ENCODE results near the gene CGREF1. TPM values are rescaled to one million over a fixed set of nuclear protein-coding genes. Genes with fewer than 3 reads are reported as not detected.
"Not testable (repeated sequence)": the region's sequence is repeated elsewhere in the genome, so short reads cannot be mapped to it uniquely, and the experiment has no call there.

The CGREF1 gene
- total RNA-seq, 1 experiment from 2014 or later = 3.1 TPM

DNA sequence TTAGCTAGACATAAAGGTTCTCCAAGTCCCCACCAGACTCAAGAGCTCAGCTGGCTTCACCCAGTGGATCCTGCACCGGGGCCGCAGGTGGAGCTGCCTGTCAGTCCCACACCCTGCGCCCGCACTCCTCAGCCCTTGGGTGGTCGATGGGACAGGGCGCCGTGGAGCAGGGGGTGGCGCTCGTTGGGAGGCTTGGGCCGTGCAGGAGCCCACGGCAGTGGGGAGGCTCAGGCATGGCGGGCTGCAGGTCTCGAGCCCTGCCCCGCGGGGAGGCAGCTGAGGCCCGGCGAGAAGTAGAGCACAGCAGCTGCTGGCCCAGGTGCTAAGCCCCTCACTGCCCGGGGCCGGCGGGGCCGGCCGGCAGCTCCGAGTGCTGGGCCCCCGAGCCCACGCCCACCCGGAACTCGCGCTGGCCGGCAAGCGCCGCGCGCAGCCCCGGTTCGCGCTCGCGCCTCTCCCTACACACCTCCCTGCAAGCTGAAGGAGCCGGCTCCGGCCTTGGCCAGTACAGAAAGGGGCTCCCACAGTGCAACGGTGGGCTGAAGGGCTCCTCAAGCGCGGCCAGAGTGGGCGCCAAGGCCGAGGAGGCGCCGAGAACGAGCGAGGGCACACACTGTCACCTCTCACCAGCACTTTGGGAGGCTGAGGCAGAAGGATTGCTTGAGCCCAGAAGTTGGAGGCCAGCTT is 7.4 kb downstream of the CGREF1 start:
- H3K36me3 ChIP-seq; H3K4me1 ChIP-seq (replicated peaks): not testable (repeated sequence)

DNA sequence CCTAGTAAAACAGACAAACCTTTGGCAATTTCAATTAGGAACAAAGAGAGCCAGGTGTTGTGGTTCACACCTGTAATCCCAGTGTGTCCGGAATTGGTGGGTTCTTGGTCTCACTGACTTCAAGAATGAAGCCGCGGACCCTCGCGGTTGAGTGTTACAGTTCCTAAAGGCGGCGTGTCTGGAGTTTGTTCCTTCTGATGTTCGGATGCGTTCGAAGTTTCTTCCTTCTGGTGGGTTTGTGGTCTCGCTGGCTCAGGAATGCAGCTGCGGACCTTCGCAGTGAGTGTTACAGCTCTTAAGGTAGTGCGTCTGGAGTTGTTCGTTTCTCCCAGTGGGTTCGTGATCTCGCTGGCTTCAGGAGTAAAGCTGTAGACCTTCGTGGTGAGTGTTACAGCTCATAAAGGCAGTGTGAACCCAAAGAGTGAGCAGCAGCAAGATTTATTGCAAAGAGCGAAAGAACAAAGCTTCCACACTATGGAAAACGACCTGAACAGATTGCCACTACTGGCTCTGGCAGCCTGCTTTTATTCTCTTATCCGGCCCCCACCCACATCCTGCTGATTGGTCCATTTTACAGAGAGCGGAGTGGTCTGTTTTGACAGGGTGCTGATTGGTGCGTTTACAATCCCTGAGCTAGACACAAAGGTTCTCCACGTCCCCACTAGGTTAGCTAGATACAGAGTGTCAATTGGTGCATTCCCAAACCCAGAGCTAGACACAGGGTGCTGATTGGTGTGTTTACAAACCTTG is 8.2 kb downstream of the CGREF1 start:
- not testable (repeated sequence) for H3K27ac ChIP-seq; DNase-seq (ENCODE audit: low read depth in 1 of 2, low spot score in 2 of 2); H3K4me3 ChIP-seq; H3K4me1 ChIP-seq (replicated peaks); H3K9me3 ChIP-seq (replicated peaks); H3K36me3 ChIP-seq; H3K27me3 ChIP-seq (replicated peaks)

More for the DNA sequence above, 7.4 kb downstream of the CGREF1 start:
- DNase-seq (ENCODE audit: low read depth in 1 of 2, low spot score in 2 of 2); H3K27me3 ChIP-seq (replicated peaks); H3K27ac ChIP-seq; H3K4me3 ChIP-seq; H3K9me3 ChIP-seq (replicated peaks): not testable (repeated sequence)

DNA sequence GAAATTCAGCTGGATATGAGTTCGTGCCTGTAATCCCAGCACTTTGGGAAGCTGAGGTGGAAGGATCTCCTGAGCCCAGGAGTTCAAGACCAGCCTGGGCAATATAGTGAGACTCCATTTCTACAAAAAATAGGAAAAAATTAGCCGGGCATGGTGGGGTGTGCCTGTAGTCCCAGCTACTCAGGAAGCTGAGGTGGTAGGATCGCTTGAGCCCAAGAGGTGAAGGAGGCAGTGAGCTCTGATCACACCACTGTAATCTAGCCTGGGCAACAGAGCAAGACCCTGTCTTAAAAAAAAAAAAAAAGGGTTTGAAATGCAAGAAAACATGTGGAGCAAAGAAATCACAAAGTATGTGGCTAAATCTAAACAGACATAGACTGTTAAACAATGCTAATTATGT is 9.8 kb downstream of the CGREF1 start:
- H3K9me3 ChIP-seq (replicated peaks) = no peaks in the 10 kb centered on the region; the same call in 1 of the 2 replicates

DNA sequence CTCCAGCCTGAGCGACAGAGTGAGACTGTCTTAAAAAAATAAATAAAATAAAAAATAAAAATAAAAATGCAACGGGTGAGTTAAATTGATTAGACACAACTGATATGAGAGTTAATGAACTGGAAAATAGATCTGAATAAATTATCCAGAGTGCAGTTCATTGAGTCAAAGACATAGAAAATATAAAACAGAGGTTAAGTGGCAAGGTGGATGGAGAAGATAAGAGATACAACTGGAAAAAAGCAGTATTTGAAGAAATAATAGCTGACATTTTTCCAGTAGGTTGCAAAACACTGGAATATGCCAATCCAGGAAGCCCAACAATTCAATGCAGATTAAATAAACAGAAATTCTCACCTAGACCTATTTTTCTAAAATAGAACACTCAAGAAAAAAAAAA is 10.7 kb downstream of the CGREF1 start:
- H3K4me3 ChIP-seq = no peak overlapping the region
- no peaks in the 10 kb centered on the region for H3K4me1 ChIP-seq (replicated peaks)
- H3K27me3 ChIP-seq (replicated peaks) = no peaks in the 10 kb centered on the region
- H3K9me3 ChIP-seq (replicated peaks) = no peaks in the 10 kb centered on the region; the same call in 1 of the 2 replicates
- DNase-seq (ENCODE audit: low read depth in 1 of 2, low spot score in 2 of 2) = no peak
- H3K27ac ChIP-seq = no peak overlapping the region
- H3K36me3 ChIP-seq = no peaks in the 10 kb centered on the region

More for the DNA sequence above, 9.8 kb downstream of the CGREF1 start:
- no peak for DNase-seq (ENCODE audit: low read depth in 1 of 2, low spot score in 2 of 2)
- Histone ChIP-seq H3K36me3 (no peaks in the 10 kb centered on the region), H3K27me3 (replicated peaks) (no peaks in the 10 kb centered on the region), H3K27ac (no peak overlapping the region), H3K4me1 (replicated peaks) (no peaks in the 10 kb centered on the region), H3K4me3 (no peak overlapping the region)

DNA sequence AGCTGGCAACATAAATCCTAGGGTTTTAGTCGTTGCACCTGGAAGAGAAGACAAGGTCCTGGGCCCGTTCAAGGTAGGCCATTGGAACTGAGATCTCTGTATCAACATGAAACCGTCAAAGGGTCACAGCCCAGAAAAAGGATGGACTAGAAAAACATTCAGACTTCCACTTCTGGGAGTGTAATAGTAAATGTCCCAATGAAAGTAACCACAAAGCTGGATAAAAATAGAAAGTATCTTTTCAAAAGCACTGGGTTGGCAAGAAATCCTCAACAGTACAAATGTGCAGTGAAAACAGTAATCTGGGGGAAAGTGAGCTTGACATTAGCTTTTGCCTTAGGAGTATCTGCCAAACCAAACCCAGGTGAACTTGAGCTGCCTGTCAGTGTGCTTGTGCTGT is 12.9 kb downstream of the CGREF1 start:
- Histone ChIP-seq H3K27ac (no peak overlapping the region), H3K4me1 (replicated peaks) (no peaks in the 10 kb centered on the region), H3K27me3 (replicated peaks) (no peaks in the 10 kb centered on the region), H3K4me3 (no peak overlapping the region), H3K9me3 (replicated peaks) (no peaks in the 10 kb centered on the region; the same call in 1 of the 2 replicates), H3K36me3 (no peaks in the 10 kb centered on the region)
- DNase-seq (ENCODE audit: low read depth in 1 of 2, low spot score in 2 of 2) = no peak

DNA sequence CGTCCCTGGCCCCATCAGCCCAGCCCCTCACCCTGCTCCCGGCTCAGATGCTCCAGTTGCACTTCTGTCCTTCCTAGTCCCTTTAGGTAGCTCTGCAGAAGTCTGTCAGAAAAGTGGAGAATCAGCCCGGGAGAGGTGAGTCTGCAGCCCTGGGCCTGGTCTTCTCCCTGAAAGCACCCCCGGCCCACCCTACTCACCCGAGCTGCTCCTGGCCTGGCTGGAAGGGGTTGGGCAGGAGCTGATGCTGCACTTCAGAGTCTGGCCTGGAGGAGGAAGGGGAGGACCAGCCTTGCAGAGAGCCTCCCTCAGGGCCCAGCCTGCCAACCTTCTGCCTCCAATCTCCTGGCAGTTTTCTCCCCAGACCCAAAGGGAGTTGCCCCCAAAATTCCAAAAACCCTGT is 16.6 kb downstream of the CGREF1 start:
- H3K9me3 ChIP-seq (replicated peaks) = no peaks in the 10 kb centered on the region; the same call in 1 of the 2 replicates
- no peak for DNase-seq (ENCODE audit: low read depth in 1 of 2, low spot score in 2 of 2)
- no peaks in the 10 kb centered on the region for H3K4me1 ChIP-seq (replicated peaks)
- H3K4me3 ChIP-seq = no peak overlapping the region
- no peaks in the 10 kb centered on the region for H3K27me3 ChIP-seq (replicated peaks)
- no peak overlapping the region for H3K27ac ChIP-seq
- H3K36me3 ChIP-seq = no peaks in the 10 kb centered on the region

DNA sequence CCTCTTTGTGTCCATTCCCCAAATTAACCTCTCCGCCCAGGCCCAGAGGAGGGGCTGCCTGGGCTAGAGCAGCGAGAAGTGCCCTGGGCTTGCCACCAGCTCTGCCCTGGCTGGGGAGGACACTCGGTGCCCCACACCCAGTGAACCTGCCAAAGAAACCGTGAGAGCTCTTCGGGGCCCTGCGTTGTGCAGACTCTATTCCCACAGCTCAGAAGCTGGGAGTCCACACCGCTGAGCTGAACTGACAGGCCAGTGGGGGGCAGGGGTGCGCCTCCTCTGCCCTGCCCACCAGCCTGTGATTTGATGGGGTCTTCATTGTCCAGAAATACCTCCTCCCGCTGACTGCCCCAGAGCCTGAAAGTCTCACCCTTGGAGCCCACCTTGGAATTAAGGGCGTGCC is 18.9 kb downstream of the CGREF1 start:
- Histone ChIP-seq H3K36me3 (no peaks in the 10 kb centered on the region), H3K4me3 (no peak overlapping the region), H3K9me3 (replicated peaks) (no peaks in the 10 kb centered on the region), H3K4me1 (replicated peaks) (peaks cover 4% of the 10 kb centered on the region), H3K27ac (no peak overlapping the region), H3K27me3 (replicated peaks) (no peaks in the 10 kb centered on the region)
- DNase-seq (ENCODE audit: low read depth in 1 of 2, low spot score in 2 of 2) = no peak

DNA sequence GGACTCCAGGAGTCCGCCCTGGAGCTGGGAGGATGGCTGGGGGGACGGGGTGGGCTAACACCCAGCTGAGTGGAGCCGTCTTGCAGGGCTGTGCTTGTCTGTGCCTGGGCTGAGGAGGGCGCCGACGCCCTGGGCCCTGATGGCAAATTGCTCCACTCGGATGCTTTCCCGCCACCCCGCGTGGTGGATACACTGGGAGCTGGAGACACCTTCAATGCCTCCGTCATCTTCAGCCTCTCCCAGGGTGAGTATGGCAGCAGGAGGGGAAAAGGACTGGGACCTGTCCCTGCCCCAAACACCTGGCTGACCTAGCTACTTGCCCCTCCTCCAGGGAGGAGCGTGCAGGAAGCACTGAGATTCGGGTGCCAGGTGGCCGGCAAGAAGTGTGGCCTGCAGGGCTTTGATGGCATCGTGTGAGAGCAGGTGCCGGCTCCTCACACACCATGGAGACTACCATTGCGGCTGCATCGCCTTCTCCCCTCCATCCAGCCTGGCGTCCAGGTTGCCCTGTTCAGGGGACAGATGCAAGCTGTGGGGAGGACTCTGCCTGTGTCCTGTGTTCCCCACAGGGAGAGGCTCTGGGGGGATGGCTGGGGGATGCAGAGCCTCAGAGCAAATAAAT is 19.5 kb downstream of the CGREF1 start:
- Histone ChIP-seq H3K27me3 (replicated peaks) (no peaks in the 10 kb centered on the region), H3K4me1 (replicated peaks) (peaks cover 4% of the 10 kb centered on the region), H3K4me3 (no peak overlapping the region), H3K27ac (no peak overlapping the region), H3K9me3 (replicated peaks) (no peaks in the 10 kb centered on the region), H3K36me3 (no peaks in the 10 kb centered on the region)
- DNase-seq (ENCODE audit: low read depth in 1 of 2, low spot score in 2 of 2) = no peak

DNA sequence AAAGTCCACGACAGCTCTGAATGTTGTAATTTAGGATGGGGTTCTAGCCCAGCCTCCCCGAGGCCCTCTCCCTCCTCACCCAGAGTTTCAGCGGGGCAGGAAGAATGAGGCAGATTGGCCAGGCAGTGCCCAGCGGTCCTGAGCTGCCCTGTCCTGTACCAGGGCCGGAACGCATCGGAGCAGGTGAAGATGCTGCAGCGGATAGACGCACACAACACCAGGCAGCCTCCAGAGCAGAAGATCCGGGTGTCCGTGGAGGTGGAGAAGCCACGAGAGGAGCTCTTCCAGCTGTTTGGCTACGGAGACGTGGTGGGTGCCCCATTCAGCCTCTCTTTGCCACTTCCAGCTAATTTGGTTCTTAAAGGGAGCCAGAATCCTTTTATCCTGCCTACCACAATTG is 21.6 kb downstream of the CGREF1 start:
- no peak for DNase-seq (ENCODE audit: low read depth in 1 of 2, low spot score in 2 of 2)
- Histone ChIP-seq H3K4me3 (no peak overlapping the region), H3K36me3 (no peaks in the 10 kb centered on the region), H3K4me1 (replicated peaks) (peaks cover 4% of the 10 kb centered on the region), H3K9me3 (replicated peaks) (no peaks in the 10 kb centered on the region), H3K27ac (no peak overlapping the region), H3K27me3 (replicated peaks) (no peaks in the 10 kb centered on the region)

DNA sequence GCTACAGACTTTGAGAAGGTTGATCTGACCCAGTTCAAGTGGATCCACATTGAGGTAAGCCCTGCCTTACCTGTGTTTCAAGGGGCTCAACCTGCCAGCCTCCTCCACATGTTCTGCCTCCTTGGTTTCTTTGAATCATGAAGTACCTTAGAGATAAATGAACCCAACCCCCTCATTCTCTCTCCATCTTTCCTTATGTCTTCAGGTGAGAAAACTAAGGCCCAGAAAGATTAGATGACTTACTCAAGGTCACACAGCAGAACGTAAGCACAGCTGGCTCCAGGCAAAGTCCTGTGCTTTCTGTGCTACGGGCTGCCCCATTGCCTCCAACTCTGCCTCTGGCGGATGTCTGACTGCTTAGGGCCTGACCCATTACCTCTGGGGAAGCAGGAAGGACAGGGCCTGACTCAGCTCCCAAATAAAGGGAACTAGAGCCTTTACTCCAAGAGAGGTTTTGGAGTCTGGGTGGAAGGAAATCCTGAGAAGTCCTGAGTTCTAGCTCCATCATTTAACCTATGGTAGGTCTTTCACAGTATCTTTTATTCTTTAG is 22.1 kb downstream of the CGREF1 start:
- no peaks in the 10 kb centered on the region for H3K27me3 ChIP-seq (replicated peaks)
- no peaks in the 10 kb centered on the region for H3K9me3 ChIP-seq (replicated peaks)
- peaks cover 4% of the 10 kb centered on the region for H3K4me1 ChIP-seq (replicated peaks)
- H3K4me3 ChIP-seq = no peak overlapping the region
- no peak overlapping the region for H3K27ac ChIP-seq
- DNase-seq (ENCODE audit: low read depth in 1 of 2, low spot score in 2 of 2) = no peak
- H3K36me3 ChIP-seq = no peaks in the 10 kb centered on the region

DNA sequence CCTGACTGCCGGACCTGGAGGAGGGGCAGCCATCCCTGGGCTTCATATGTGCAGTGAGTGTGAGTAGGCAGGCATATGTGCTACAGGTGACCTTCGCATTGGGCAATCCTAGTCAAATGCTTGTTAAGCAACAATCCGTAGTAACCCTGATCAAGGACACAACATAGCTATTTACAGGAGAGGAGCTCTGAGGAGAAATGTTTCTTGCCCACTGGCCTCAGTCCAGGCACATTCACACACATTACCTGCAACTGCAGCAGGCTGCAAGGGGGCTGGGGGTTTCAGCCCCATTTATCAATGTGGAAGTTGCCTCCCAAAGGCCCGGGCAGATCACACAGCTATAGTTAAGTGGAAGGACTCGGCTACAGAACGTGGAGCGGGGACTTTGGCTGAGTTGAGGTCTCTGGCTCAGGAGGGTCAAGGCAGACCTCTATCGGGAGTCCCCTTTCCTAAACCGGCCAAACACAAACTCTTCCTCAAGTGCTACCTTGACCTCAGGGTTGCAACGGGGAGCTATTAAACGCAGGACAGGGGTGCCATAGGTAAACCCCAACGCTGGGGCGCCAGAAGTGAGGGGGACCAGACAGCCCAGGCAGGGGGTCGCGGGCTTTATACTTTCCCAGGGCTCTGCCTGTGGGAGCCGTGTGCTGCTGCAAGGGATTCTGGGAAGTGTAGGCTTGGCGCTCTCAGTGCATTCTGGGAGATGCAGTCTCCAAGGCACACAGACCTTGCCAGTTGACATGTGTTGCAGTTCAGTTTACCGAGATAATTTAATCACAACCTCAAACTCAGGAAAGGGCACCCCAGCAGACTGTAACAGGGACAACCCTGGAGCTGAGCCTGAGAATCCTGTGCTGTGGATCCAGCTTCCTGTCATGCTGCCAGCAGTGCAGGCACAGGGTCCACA is 22.9 kb downstream of the CGREF1 start:
- Histone ChIP-seq H3K27me3 (replicated peaks) (no peaks in the 10 kb centered on the region), H3K9me3 (replicated peaks) (no peaks in the 10 kb centered on the region), H3K4me3 (no peak overlapping the region), H3K36me3 (no peaks in the 10 kb centered on the region), H3K27ac (no peak overlapping the region), H3K4me1 (replicated peaks) (peaks cover 4% of the 10 kb centered on the region)
- no peak for DNase-seq (ENCODE audit: low read depth in 1 of 2, low spot score in 2 of 2)

DNA sequence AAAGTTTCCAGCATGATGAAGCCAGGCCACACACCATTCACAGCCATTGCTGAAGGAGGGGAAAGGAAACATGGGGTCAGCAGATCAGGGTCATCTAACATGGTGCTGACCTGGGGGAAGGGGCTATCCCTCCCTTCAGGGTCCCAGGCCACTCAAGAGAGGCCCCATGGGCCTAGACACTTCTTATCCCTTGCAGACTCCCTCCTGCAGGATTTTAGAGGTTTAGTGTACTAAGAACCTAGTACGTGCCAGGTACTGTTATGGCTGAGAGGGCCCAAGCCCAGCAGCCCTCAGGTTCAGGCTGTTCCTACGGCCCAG is 23.5 kb downstream of the CGREF1 start:
- no peak for DNase-seq (ENCODE audit: low read depth in 1 of 2, low spot score in 2 of 2)
- no peaks in the 10 kb centered on the region for H3K27me3 ChIP-seq (replicated peaks)
- H3K36me3 ChIP-seq = no peaks in the 10 kb centered on the region
- peaks cover 4% of the 10 kb centered on the region for H3K4me1 ChIP-seq (replicated peaks)
- no peaks in the 10 kb centered on the region for H3K9me3 ChIP-seq (replicated peaks)
- no peak overlapping the region for H3K27ac ChIP-seq
- no peak overlapping the region for H3K4me3 ChIP-seq

DNA sequence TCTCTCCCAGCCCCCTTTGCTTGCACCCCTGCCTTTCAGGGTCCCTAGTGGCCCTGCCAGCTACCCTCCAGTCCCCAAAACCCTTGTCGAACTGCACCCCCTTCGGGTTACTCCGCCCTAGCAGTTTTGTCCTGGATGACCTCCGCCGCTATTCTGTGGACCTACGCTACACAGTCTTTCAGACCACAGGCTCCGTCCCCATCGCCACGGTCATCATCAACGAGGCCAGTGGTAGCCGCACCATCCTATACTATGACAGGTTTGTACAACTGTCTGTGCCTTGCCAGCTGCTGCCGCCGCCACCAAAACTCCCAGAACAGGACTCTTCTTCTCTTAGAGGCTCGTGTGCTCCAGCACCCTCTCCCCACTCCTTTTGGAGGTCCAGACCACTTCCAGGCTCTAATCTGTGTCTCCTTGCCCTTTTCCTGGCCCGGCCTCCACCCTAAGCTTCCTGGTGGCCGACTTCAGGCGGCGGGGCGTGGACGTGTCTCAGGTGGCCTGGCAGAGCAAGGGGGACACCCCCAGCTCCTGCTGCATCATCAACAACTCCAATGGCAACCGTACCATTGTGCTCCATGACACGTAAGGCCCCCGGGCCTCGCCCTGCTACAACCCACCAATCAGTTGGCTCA is 24.5 kb downstream of the CGREF1 start:
- peaks cover 4% of the 10 kb centered on the region for H3K4me1 ChIP-seq (replicated peaks)
- H3K27me3 ChIP-seq (replicated peaks) = no peaks in the 10 kb centered on the region
- no peak overlapping the region for H3K4me3 ChIP-seq
- no peaks in the 10 kb centered on the region for H3K9me3 ChIP-seq (replicated peaks)
- DNase-seq (ENCODE audit: low read depth in 1 of 2, low spot score in 2 of 2) = no peak
- H3K36me3 ChIP-seq = no peaks in the 10 kb centered on the region
- no peak overlapping the region for H3K27ac ChIP-seq
